T-cell (primary cell): ENCODE measurements around the gene SSTR3. TPM values are rescaled to one million over a fixed set of nuclear protein-coding genes. Genes with fewer than 3 reads are reported as not detected.

Experiments
- ATAC-seq, 4 experiments: fragments of 200-7000 bp in 3 of 4; fragments of 150-1000 bp in 1 of 4; cut with Tn5 transposase; replicated peaks in 1 of 4; 1 replicate in 3 of 4; 2 replicates in 1 of 4; pipeline ENCODE4 v1.10.0; 2021; ENCODE audit warnings: moderate library complexity in 3 of 4, mild to moderate bottlenecking in 2 of 4, moderate number of reproducible peaks in 1 of 4
- CTCF ChIA-PET, 2 donors: fragments of 300-600 bp; sonication (Branson Sonifier 250); formaldehyde crosslinking; loops; one replicate each; lab custom pipeline; 2022; ENCODE audit warnings: antibody characterized with exemption in 2 of 2; lab: Charles Lee
- POLR2A ChIA-PET, 2 donors: fragments of 300-600 bp; sonication (Branson Sonifier 250); formaldehyde crosslinking; loops; one replicate each; lab custom pipeline; 2022; ENCODE audit warnings: antibody characterized with exemption in 2 of 2; lab: Charles Lee
- DNase-seq, 35 experiments: peaks; one replicate each; pipeline versions ENCODE4 v3.0.0 to v3.0.0-alpha.2; 2013 to 2023
- H3K27ac ChIP-seq: one replicate; pipeline ENCODE4 v1.5.1; 2013; ENCODE audit warnings: low read length
- H3K27me3 ChIP-seq, 2 experiments: replicated peaks in 1 of 2; 1 replicate in 1 of 2; 2 replicates in 1 of 2; pipeline versions ENCODE4 v1.6.1 to v1.7.0; 2013; ENCODE audit warnings: low read length in 1 of 2, mixed read lengths in 1 of 2; ENCODE audit not compliant: control insufficient read depth in 2 of 2, insufficient read depth in 2 of 2; ENCODE audit errors: extremely low read depth in 1 of 2
- H3K36me3 ChIP-seq, 2 donors: 1 replicate in 1 of 2; 2 replicates in 1 of 2; pipeline versions ENCODE4 v1.6.1 to v1.7.0; 2013; ENCODE audit warnings: low read length in 1 of 2; ENCODE audit not compliant: control insufficient read depth in 2 of 2, insufficient read depth in 1 of 2; ENCODE audit errors: extremely low read depth in 1 of 2
- H3K4me1 ChIP-seq, 2 experiments: 1 replicate in 1 of 2; 2 replicates in 1 of 2; pipeline versions ENCODE4 v1.6.1 to v1.7.0; 2013; ENCODE audit warnings: low read length in 2 of 2, mixed read lengths in 1 of 2; ENCODE audit not compliant: insufficient read depth in 2 of 2, control insufficient read depth in 1 of 2; ENCODE audit errors: extremely low read depth in 1 of 2
- H3K4me3 ChIP-seq, 2 donors: 1 replicate in 1 of 2; 2 replicates in 1 of 2; pipeline versions ENCODE4 v1.5.1 to v1.7.0; 2013; ENCODE audit warnings: mild to moderate bottlenecking in 2 of 2, low read length in 1 of 2, moderate library complexity in 1 of 2; ENCODE audit not compliant: control insufficient read depth in 1 of 2; ENCODE audit errors: extremely low read depth in 1 of 2
- H3K9me3 ChIP-seq: 2 replicates; pipeline ENCODE4 v1.7.0; 2013
- H3K27ac Mint-ChIP-seq, 2 donors: one replicate each; pipeline ENCODE4 v1.8.0; 2020 to 2021; ENCODE audit warnings: mild to moderate bottlenecking in 2 of 2, mixed read lengths in 2 of 2
- H3K27me3 Mint-ChIP-seq, 2 donors: one replicate each; pipeline ENCODE4 v1.8.0; 2021 to 2022; ENCODE audit warnings: mixed read lengths in 2 of 2
- H3K36me3 Mint-ChIP-seq: one replicate; pipeline ENCODE4 v1.8.0; 2021; ENCODE audit warnings: mixed read lengths
- H3K4me1 Mint-ChIP-seq, 3 donors: one replicate each; pipeline ENCODE4 v1.8.0; 2020 to 2022; ENCODE audit warnings: mixed read lengths in 3 of 3, mild to moderate bottlenecking in 1 of 3
- H3K4me3 Mint-ChIP-seq, 3 donors: one replicate each; pipeline ENCODE4 v1.8.0; 2020 to 2022; ENCODE audit warnings: mild to moderate bottlenecking in 3 of 3, mixed read lengths in 3 of 3, moderate library complexity in 3 of 3
- H3K9me3 Mint-ChIP-seq, 3 donors: one replicate each; pipeline ENCODE4 v1.8.0; 2020 to 2022; ENCODE audit warnings: mixed read lengths in 3 of 3
- whole genome bisulfite sequencing: methylation state at CpG from one replicate; pipeline ENCODE4 v1.1.5; 2013; ENCODE audit warnings: missing lambda C conversion rate; ENCODE audit not compliant: insufficient coverage; 5-methylcytosine and 5-hydroxymethylcytosine counted together
- total RNA-seq, 35 experiments: library from RNA in 6 of 35; stranded (reverse) in 6 of 35; fragments of 120-200 nt in 1 of 35; gene quantifications; one replicate each; pipeline versions ENCODE4 v1.2.1 to v1.2.4 and lab custom pipeline; 2013 to 2026

SSTR3 gene
- total RNA-seq, 5 donors from 2014 or later (not counting 1 experiment from before 2014, with no cell fraction given) = 4.6 to 8.7 (median 5.3) TPM

- Histone ChIP-seq H3K27me3 (no peaks in the 10 kb centered on the region), H3K27ac (peak overlapping the region; percentile 88), H3K4me3 (no peak overlapping the region), H3K36me3 (no peaks in the 10 kb centered on the region), H3K9me3 (no peaks in the 10 kb centered on the region), H3K4me1 (peaks cover 20 to 100% of the 10 kb centered on the region in 2 experiments)
- Mint-ChIP-seq H3K9me3 (no peaks in the 10 kb centered on the region), H3K36me3 (no peaks in the 10 kb centered on the region), H3K4me1 (peaks cover 74 to 94% (median 86%) of the 10 kb centered on the region in 3 donors), H3K27ac (peak overlapping the region; percentile 77 to 97), H3K27me3 (no peaks in the 10 kb centered on the region), H3K4me3 (peak overlapping the region in 1 of 3 donors; percentile 50)
- WGBS = 78% methylated on average over 3 of the region's 9 CpGs
- ATAC-seq (no peak), DNase-seq (no peak)
- CTCF ChIA-PET = interaction anchor here in 1 of 2 donors (4.1 kb wide), 1 partner anchor 42 kb away, joined by 20 read pairs; no protein-coding TSS in a partner anchor
- POLR2A ChIA-PET = no interaction called here
These were observed 47.2 kb downstream of the SSTR3 start for GRCh38 chr22:37165066-37165465.

- H3K9me3 Mint-ChIP-seq = no peaks in the 10 kb centered on the region
- no peak overlapping the region for H3K4me3 ChIP-seq
- no peaks in the 10 kb centered on the region for H3K36me3 Mint-ChIP-seq
- peak overlapping the region; percentile 93 to 97 for H3K27ac Mint-ChIP-seq
- H3K9me3 ChIP-seq = no peaks in the 10 kb centered on the region
- H3K27ac ChIP-seq = peak overlapping the region; percentile 88
- DNase-seq (peak in 1 of 35 experiments; percentile 27), ATAC-seq (no peak)
- peaks cover 19 to 100% of the 10 kb centered on the region in 2 experiments for H3K4me1 ChIP-seq
- no peaks in the 10 kb centered on the region for H3K27me3 ChIP-seq
- no peaks in the 10 kb centered on the region for H3K27me3 Mint-ChIP-seq
- CTCF ChIA-PET = interaction anchor here in 1 of 2 donors (4.1 kb wide), 1 partner anchor 42 kb away, joined by 20 read pairs; no protein-coding TSS in a partner anchor
- no peaks in the 10 kb centered on the region for H3K36me3 ChIP-seq
- peaks cover 69 to 90% (median 80%) of the 10 kb centered on the region in 3 donors for H3K4me1 Mint-ChIP-seq
- POLR2A ChIA-PET = no interaction called here
- WGBS = 39% methylated on average over 3 of the region's 5 CpGs
- peak overlapping the region in 1 of 3 donors; percentile 50 for H3K4me3 Mint-ChIP-seq
These were observed 47.8 kb downstream of the SSTR3 start for GRCh38 chr22:37164505-37164887.

- Histone ChIP-seq H3K9me3 (no peaks in the 10 kb centered on the region), H3K27ac (peak overlapping the region; percentile 88), H3K4me3 (no peak overlapping the region), H3K4me1 (peaks cover 19 to 98% of the 10 kb centered on the region in 2 experiments), H3K27me3 (no peaks in the 10 kb centered on the region), H3K36me3 (no peaks in the 10 kb centered on the region)
- ChIA-PET CTCF (interaction anchor here in 1 of 2 donors (0.7 to 4.1 kb wide), 6 partner anchors 13 to 84 kb away, joined by 3 to 20 read pairs (median 12); partner anchors contain the start of gene IL2RB), POLR2A (no interaction called here)
- 27% methylated on average over 11 of the region's 22 CpGs for WGBS
- Mint-ChIP-seq H3K27ac (peak overlapping the region; percentile 87 to 97), H3K27me3 (no peaks in the 10 kb centered on the region), H3K4me3 (peak overlapping the region in 2 of 3 donors; percentile 17 to 50), H3K9me3 (no peaks in the 10 kb centered on the region), H3K4me1 (peaks cover 68 to 90% (median 80%) of the 10 kb centered on the region in 3 donors), H3K36me3 (no peaks in the 10 kb centered on the region)
- DNase-seq = peak in 12 of 35 experiments; percentile 18 to 67 (median 34)
- ATAC-seq = peak in 2 of 4 experiments; percentile 2 to 7
These were observed 48.4 kb downstream of the SSTR3 start for GRCh38 chr22:37163575-37164504.

DNA sequence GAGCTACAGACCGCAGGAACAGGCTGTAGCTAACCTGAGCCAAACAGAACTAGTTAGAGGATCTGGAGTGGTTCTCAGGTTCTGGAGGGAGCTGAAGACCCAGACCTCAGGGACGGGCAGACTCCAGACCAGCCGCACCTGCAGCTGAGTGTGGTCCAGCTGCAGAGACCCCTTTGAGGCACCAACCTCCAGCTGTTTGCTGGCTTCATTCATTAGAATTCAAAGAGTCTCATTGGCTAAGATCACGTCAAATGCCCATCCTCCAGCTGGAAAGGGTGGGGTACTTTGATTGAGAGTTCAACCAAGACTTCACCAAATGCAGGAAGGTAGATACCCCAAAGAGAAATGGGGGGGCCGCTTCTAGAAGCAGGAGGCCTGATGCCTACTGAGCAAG is 49.2 kb downstream of the SSTR3 start:
- peak in 1 of 35 experiments; percentile 28 for DNase-seq
- no peaks in the 10 kb centered on the region for H3K27me3 ChIP-seq
- H3K4me1 ChIP-seq = peaks cover 19 to 98% of the 10 kb centered on the region in 2 experiments

DNA sequence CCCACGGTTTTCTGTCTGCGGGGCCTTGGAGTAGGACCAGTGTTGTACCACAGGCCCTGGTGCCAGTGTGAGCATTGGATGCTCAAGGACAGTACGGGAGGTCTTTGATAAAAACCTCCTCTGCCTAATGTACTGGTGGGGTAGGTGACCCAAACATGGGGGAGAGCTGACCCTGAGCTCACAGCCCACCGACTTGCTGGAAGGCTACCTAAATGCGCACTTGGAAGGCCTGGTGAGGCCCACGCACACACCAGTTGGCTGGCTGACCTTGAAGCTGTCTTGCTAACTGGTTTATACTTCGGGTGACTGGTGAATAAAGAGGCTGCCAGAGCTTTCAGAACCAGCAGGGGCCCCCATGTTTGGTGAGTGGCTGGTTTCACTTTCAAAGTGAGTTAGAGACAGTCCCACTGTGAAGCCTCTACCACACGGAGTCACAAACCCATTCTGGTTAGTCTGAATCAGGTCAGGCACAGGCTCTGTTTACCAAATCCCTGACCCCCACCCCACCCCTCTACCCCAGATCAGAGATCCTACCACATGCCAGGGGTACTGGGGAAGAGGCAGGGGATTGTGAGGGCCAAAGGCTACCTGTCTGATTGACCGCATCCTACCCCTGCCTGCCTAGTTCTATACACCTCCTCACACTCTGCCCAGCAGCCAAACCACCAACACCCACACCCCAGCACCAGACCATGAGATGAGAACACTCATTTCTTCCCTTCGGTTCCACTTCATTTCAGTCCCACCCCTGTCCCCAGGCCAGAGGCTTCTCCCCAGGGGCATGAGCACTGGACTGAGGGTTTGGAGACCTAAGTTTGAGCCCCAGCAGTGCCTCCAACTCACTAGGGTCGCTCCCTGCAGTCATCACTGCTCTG is 49.8 kb downstream of the SSTR3 start:
- CTCF ChIA-PET = interaction anchor here in 1 of 2 donors (0.7 to 2.8 kb wide), 6 partner anchors 8 to 83 kb away, joined by 3 to 20 read pairs (median 9); partner anchors contain the start of gene IL2RB
- H3K4me1 Mint-ChIP-seq = peaks cover 58 to 88% (median 70%) of the 10 kb centered on the region in 3 donors
- Histone ChIP-seq H3K27ac (peak overlapping the region; percentile 88), H3K4me1 (peaks cover 19 to 96% of the 10 kb centered on the region in 2 experiments), H3K36me3 (no peaks in the 10 kb centered on the region), H3K27me3 (no peaks in the 10 kb centered on the region), H3K9me3 (no peaks in the 10 kb centered on the region), H3K4me3 (peak overlapping the region in 1 of 2 donors; percentile 5)
- no peaks in the 10 kb centered on the region for H3K9me3 Mint-ChIP-seq
- ATAC-seq = peak; percentile 69 to 81 (median 76)
- H3K36me3 Mint-ChIP-seq = no peaks in the 10 kb centered on the region
- peak overlapping the region; percentile 11 to 70 (median 55) for H3K4me3 Mint-ChIP-seq
- WGBS = 22% methylated on average over 7 of the region's 11 CpGs
- POLR2A ChIA-PET = interaction anchor here in 1 of 2 donors (1.0 kb wide), 1 partner anchor 12 kb away, joined by 3 read pairs; no protein-coding TSS in a partner anchor
- H3K27ac Mint-ChIP-seq = peak overlapping the region; percentile 87 to 97
- DNase-seq = peak; percentile 40 to 83 (median 64)
- H3K27me3 Mint-ChIP-seq = no peaks in the 10 kb centered on the region

More for the DNA sequence above, 49.2 kb downstream of the SSTR3 start:
- no peaks in the 10 kb centered on the region for H3K36me3 ChIP-seq
- Mint-ChIP-seq H3K9me3 (no peaks in the 10 kb centered on the region), H3K27me3 (no peaks in the 10 kb centered on the region), H3K4me1 (peaks cover 62 to 88% (median 74%) of the 10 kb centered on the region in 3 donors), H3K27ac (peak overlapping the region; percentile 87 to 97), H3K4me3 (peak overlapping the region; percentile 11 to 70 (median 55)), H3K36me3 (no peaks in the 10 kb centered on the region)
- WGBS = 48% methylated on average over 4 of the region's 5 CpGs
- no peak for ATAC-seq
- CTCF ChIA-PET = interaction anchor here in 1 of 2 donors (0.7 to 2.8 kb wide), 5 partner anchors 13 to 83 kb away, joined by 3 to 20 read pairs (median 11); partner anchors contain the start of gene IL2RB
- H3K9me3 ChIP-seq = no peaks in the 10 kb centered on the region
- no peak overlapping the region for H3K4me3 ChIP-seq
- peak overlapping the region; percentile 88 for H3K27ac ChIP-seq
- POLR2A ChIA-PET = no interaction called here
